Subcutaneous abdominal adipose tissue (tissue), 5 donors: Measurements from ENCODE around the gene HOXA3.

Source experiments
- H3K27ac ChIP-seq: one replicate; pipeline ENCODE4 v1.7.0; 2013; ENCODE audit warnings: low read depth, mild to moderate bottlenecking, inconsistent platforms, low read length, moderate library complexity
- H3K27me3 ChIP-seq, 5 donors: one replicate each; pipeline ENCODE4 v1.7.0; 2013; ENCODE audit warnings: low read length in 5 of 5, inconsistent platforms in 1 of 5; ENCODE audit not compliant: control insufficient read depth in 5 of 5, insufficient read depth in 4 of 5
- H3K36me3 ChIP-seq, 5 donors: one replicate each; pipeline ENCODE4 v1.7.0; 2013; ENCODE audit warnings: low read length in 5 of 5; ENCODE audit not compliant: control insufficient read depth in 5 of 5, insufficient read depth in 5 of 5
- H3K4me1 ChIP-seq, 5 donors: one replicate each; pipeline ENCODE4 v1.7.0; 2013; ENCODE audit warnings: low read length in 5 of 5, mild to moderate bottlenecking in 3 of 5, moderate library complexity in 1 of 5; ENCODE audit not compliant: control insufficient read depth in 5 of 5, insufficient read depth in 5 of 5
- H3K4me3 ChIP-seq, 5 donors: one replicate each; pipeline ENCODE4 v1.7.0; 2013; ENCODE audit warnings: low read length in 5 of 5, low read depth in 1 of 5
- H3K9ac ChIP-seq, 5 donors: one replicate each; pipeline ENCODE4 v1.7.0; 2013; ENCODE audit warnings: low read length in 5 of 5, mild to moderate bottlenecking in 4 of 5, moderate library complexity in 3 of 5
- H3K9me3 ChIP-seq, 5 donors: one replicate each; pipeline ENCODE4 v1.7.0; 2013; ENCODE audit warnings: low read length in 5 of 5; ENCODE audit not compliant: control insufficient read depth in 5 of 5
- donor health status: healthy.
- donor health status: healthy.
- donor health status: healthy.
- donor health status: healthy.
- donor health status: healthy.

Gene HOXA3

DNA sequence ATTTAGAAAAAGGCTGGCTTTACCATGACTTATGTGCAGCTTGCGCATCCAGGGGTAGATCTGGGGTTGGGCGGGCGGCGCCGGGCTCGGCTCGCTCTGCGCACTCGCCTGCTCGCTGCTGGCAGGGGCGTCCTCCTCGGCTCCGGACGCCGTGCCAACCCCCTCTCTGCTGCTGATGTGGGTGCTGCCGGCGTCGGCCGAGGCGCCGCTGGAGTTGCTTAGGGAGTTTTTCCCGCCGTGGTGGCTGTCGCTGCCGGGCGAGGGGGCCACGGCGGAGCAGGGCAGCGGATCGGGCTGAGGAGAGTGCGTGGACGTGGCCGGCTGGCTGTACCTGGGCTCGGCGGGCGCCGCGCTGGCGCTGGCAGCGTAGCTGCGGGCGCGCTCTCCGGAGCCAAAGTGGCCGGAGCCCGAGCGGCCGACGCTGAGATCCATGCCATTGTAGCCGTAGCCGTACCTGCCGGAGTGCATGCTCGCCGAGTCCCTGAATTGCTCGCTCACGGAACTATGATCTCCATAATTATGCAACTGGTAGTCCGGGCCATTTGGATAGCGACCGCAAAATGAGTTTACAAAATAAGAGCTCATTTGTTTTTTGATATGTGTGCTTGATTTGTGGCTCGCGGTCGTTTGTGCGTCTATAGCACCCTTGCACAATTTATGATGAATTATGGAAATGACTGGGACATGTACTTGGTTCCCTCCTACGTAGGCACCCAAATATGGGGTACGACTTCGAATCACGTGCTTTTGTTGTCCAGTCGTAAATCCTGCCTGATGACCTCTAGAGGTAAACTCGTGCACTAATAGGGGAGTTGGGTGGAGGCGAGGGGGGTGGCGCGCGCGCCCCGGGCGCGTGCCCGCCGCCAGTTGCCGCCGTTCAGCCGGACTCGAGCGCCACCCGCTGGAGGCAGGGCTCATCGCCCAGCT lies 9.1 kb downstream of the HOXA3 start, which contains the start of gene HOXA5:
TSS of gene HOXA5 (minus strand) at position 659 of the 927 bp plus-strand sequence. CDS start at position 585, 74 bp downstream.
- H3K27ac ChIP-seq, result peak within 1 kb of the TSS; percentile 95
- H3K27me3 ChIP-seq, result peaks cover 0 to 3% (median 0%) of the 10 kb centered on the region in 5 donors
- peak within 1 kb of the TSS; percentile 56 to 79 (median 76) for H3K9ac ChIP-seq

DNA sequence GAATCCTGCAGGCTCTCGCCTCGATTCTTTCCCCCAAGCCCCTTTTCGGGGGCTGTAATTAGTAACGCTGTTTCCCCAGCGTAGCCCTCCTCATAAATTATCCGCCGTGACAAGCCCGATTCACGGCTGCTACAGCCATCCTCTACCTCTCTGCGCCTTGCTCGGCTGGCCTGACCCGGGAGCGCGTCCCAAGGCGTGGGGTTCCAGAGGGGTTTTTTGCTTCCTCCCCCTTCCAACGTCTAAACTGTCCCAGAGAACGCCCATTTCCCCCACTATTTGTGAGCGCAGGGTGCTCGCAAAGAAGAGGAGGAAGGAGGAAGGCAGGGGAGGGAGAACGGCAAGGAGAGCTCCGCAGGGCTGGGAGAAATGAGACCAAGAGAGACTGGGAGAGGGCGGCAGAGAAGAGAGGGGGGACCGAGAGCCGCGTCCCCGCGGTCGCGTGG lies 9.8 kb downstream of the HOXA3 start:
- Histone ChIP-seq H3K36me3 (peaks cover 4 to 27% (median 16%) of the 10 kb centered on the region in 5 donors), H3K9me3 (no peaks in the 10 kb centered on the region), H3K27ac (peak overlapping the region; percentile 95), H3K27me3 (no peaks in the 10 kb centered on the region), H3K4me1 (peaks cover 6 to 91% (median 86%) of the 10 kb centered on the region in 5 donors), H3K9ac (peak overlapping the region; percentile 56 to 79 (median 76)), H3K4me3 (peak overlapping the region; percentile 69 to 84 (median 75))

More for the DNA sequence above, 9.1 kb downstream of the HOXA3 start, which contains the start of gene HOXA5:
- Histone ChIP-seq H3K9me3 (no peaks in the 10 kb centered on the region), H3K36me3 (peaks cover 4 to 27% (median 16%) of the 10 kb centered on the region in 5 donors), H3K4me3 (peak within 1 kb of the TSS; percentile 69 to 84 (median 75)), H3K4me1 (peaks cover 7 to 88% (median 86%) of the 10 kb centered on the region in 5 donors)

DNA sequence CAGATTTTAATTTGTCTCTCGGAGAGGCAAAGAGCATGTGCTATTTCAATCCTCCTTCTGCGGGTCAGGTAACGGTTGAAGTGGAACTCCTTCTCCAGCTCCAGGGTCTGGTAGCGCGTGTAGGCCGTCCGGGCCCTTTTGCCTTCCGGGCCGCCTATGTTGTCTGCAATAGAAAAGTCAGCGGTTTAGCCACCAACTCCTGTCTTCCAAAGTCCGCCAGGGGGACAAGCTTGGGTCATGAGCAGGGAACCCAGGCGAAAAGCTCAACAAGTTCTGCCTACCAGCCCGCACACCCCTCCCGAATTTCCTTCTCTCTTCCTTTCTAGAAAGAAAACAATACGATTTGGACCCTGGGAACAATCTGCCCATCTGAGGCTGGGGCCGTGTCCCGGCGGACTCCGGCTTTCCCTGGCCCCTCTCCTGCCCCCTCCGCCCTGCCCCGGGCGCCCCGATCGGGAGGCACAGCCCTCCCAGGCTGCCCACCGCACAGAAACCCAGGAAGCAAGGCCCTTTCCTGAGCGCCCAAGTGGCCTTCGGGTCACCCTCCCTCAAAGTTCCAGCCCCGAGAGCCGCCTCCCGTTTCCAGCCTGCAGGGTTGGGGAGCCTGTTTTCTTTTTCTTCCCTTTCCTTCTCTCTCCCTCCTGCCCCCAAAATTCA lies 10.3 kb downstream of the HOXA3 start:
- no peaks in the 10 kb centered on the region for H3K9me3 ChIP-seq
- peak overlapping the region; percentile 56 to 79 (median 76) for H3K9ac ChIP-seq
- no peaks in the 10 kb centered on the region for H3K27me3 ChIP-seq
- H3K4me1 ChIP-seq, result peaks cover 6 to 91% (median 86%) of the 10 kb centered on the region in 5 donors
- H3K4me3 ChIP-seq, result peak overlapping the region; percentile 69 to 84 (median 75)
- peak overlapping the region; percentile 95 for H3K27ac ChIP-seq
- peaks cover 4 to 27% (median 16%) of the 10 kb centered on the region in 5 donors for H3K36me3 ChIP-seq

DNA sequence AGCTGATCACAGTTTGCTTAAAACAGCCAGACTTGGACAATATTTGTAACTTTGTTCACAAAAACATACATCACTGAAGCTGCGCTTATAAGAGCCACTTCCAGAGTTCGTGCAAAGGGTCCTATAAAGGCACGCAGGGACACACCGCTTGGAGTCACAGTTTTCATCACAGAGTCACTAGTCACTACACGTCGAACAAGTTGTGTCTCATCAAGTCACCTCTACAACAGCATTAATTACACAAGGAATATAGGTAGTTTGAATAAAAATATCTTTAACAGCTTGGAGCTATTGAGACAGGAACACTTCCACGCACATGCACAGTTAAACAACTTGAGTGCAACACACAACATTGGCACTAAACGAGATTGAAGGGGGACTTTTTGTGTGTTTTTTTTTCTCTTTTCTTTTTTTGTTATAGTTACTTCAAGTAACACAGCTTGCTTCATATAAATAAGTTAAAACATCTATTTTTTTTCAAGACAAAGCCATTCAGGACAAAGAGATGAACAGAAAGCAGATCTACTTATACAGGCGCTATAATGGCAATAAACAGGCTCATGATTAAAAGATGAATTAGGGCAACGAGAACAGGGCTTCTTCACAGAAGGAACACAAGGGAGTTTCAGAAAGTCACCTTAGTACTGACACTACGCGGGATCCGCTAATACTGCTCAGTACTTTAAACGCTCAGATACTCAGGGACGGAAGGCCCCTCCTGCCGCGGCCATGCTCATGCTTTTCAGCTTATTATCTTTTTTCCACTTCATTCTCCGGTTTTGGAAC lies 11.1 kb downstream of the HOXA3 start:
- Histone ChIP-seq H3K4me3 (peak overlapping the region; percentile 69 to 84 (median 75)), H3K36me3 (peaks cover 4 to 27% (median 16%) of the 10 kb centered on the region in 5 donors), H3K27me3 (no peaks in the 10 kb centered on the region), H3K4me1 (peaks cover 2 to 91% (median 86%) of the 10 kb centered on the region in 5 donors), H3K27ac (peak overlapping the region; percentile 95), H3K9ac (peak overlapping the region; percentile 48 to 79 (median 76)), H3K9me3 (no peaks in the 10 kb centered on the region)

DNA sequence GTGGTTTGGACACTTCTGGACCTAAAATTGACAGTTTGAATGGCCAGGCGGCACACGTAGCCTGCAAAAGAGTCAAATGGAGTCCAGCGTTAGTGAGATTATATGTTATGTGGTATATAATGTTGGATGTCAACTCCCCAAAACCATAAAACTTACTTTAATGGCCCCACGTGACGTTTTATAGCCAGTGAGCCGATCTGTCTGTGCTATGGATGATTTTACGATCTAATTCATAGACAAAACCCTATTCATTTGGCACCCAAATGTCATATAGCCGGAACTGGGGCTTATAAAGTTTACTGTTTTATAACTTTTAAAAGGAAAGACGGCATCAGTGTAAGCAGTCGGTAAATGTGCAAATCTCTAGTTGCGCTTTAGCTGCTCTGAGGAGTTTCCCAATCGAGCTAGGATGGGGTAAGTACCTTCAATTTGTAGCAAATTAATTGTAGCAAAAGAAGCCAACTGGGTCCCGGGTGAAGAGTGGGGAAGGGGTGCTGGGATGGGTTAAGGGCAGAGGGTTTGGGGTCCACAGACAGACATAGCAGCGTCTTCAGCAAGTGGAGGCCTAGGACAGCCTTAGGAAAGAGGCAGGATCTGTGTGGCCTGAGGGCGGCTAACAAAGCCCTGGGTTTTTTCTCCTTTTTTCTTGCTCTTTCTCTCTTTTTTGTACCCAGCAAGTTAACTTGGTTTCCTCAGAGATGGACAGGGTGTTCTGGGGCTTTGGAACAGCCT lies 12.1 kb downstream of the HOXA3 start:
- Histone ChIP-seq H3K36me3 (peaks cover 9 to 19% (median 12%) of the 10 kb centered on the region in 5 donors), H3K27me3 (no peaks in the 10 kb centered on the region), H3K4me1 (peaks cover 4 to 91% (median 88%) of the 10 kb centered on the region in 5 donors), H3K9ac (peak overlapping the region in 3 of 5 donors; percentile 28 to 66 (median 56)), H3K4me3 (peak overlapping the region in 4 of 5 donors; percentile 4 to 43 (median 12)), H3K9me3 (no peaks in the 10 kb centered on the region), H3K27ac (peak overlapping the region; percentile 95)

DNA sequence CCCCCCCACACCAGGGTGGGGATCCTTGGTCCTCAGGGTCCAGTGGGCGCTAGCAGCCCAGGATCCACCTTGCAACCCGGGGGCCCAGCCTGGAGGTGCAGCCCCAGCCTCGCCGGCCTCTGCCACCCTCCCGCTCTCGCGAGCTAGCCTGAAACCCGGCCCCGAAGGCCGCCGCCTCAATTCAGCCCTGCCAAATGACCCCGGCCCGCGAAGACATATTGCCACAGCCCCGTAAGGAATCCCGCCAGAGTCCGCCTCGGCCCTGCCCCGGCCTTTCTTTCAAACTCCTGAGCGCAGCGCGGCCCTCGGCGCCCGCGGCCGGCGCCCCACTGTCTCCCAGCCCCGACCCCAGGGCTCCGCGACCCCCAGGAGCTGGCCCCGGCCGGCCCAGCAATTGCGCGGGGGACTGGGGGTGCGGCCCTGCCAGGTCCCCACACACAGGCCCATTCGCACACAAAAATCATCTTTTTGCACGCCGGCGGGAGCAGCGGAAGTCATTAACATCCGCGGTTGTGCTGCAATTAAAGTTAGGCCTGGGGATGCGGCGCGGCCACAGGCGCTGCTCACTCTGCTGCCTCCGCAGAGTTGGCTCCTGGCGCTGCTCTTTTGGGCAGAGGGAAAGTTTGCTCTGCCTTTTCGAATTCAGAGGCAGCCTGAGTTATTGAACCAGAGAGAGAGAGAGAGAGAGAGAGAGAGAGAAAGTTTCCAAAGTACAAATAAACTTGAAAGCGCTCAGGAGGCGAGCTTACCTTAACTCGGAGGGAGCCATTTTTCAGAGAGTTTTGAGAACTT lies 12.9 kb downstream of the HOXA3 start:
- Histone ChIP-seq H3K27me3 (no peaks in the 10 kb centered on the region), H3K4me1 (peaks cover 4 to 91% (median 89%) of the 10 kb centered on the region in 5 donors), H3K4me3 (peak overlapping the region in 4 of 5 donors; percentile 4 to 43 (median 10)), H3K9ac (peak overlapping the region in 3 of 5 donors; percentile 28 to 66 (median 64)), H3K9me3 (no peaks in the 10 kb centered on the region), H3K27ac (peak overlapping the region; percentile 95), H3K36me3 (peaks cover 4 to 13% (median 9%) of the 10 kb centered on the region in 5 donors)

DNA sequence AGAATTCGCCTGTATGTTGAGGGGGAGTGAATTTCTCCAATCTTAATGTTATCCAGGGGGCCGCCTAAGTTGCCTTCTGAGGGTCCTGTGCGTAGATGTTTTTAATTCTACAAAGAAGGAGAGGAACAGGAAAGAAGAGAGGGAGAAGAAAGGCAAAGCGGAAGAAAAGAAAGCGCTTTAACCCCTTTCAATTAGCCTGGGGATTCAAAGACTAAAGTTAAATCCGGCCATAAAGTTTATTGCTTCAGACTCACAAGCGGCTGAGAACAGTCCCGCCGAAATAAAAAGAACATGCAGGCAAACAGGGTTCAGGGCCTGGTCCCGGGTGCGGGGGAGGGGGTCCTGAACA lies 13.4 kb downstream of the HOXA3 start:
- Histone ChIP-seq H3K4me3 (no peak overlapping the region), H3K27me3 (no peaks in the 10 kb centered on the region), H3K4me1 (peaks cover 6 to 91% (median 89%) of the 10 kb centered on the region in 5 donors), H3K9me3 (no peaks in the 10 kb centered on the region), H3K27ac (peak overlapping the region; percentile 95), H3K36me3 (peaks cover 0 to 9% (median 4%) of the 10 kb centered on the region in 5 donors), H3K9ac (peak overlapping the region in 3 of 5 donors; percentile 10 to 66 (median 64))

DNA sequence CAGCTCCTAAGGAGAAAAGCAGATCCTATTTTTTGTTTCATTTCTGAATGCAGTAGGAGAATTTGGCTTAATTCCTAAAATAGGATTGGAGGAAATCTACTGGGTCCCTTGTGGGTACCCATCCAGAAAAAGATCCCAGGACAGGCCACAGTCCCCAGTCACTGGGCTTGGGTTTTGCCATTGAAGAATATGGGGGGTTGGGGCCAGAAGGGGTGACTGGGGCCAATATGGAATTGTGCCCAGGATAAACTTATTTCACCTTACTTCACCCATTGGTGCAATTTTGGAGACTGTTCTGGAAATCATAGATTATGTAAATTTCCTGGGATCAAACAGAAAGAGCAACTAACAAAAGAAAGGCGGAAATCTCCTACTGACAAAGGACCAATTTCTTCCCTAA lies 13.9 kb downstream of the HOXA3 start:
- H3K4me3 ChIP-seq, result no peak overlapping the region
- no peaks in the 10 kb centered on the region for H3K27me3 ChIP-seq
- H3K9ac ChIP-seq, result peak overlapping the region in 2 of 5 donors; percentile 10 to 66
- H3K9me3 ChIP-seq, result no peaks in the 10 kb centered on the region
- peaks cover 6 to 93% (median 90%) of the 10 kb centered on the region in 5 donors for H3K4me1 ChIP-seq
- peak overlapping the region; percentile 95 for H3K27ac ChIP-seq
- H3K36me3 ChIP-seq, result peaks cover 0 to 9% (median 4%) of the 10 kb centered on the region in 5 donors
